Spleen (tissue), 11 donors: ENCODE results near the gene MMP8. TPM values are rescaled to one million over a fixed set of nuclear protein-coding genes. Genes with fewer than 3 reads are reported as not detected.
A peak's percentile ranks its signal among the peaks of the same experiment; 100 is the strongest.

ENCODE experiments used
- DNase-seq: peaks from one replicate; pipeline ENCODE4 v3.0.0-alpha.2; 2020
- H3K27ac ChIP-seq, 8 donors: fragments of 200-600 bp; sonication (generic) in 7 of 8; 1 replicate in 4 of 8; 2 replicates in 4 of 8; pipeline versions ENCODE4 v1.5.0 to v1.8.0; 2016 to 2021; ENCODE audit warnings: inconsistent platforms in 4 of 8, mild to moderate bottlenecking in 4 of 8, moderate library complexity in 1 of 8
- H3K27me3 ChIP-seq, 7 donors: fragments of 200-600 bp; sonication (generic) in 6 of 7; replicated peaks in 1 of 7; 1 replicate in 4 of 7; 2 replicates in 3 of 7; pipeline versions ENCODE4 v1.5.0 to v1.8.0; 2016 to 2021; ENCODE audit warnings: inconsistent platforms in 3 of 7, mild to moderate bottlenecking in 1 of 7
- H3K36me3 ChIP-seq, 6 donors: fragments of 200-600 bp; sonication (generic) in 5 of 6; 1 replicate in 4 of 6; 2 replicates in 2 of 6; pipeline versions ENCODE4 v1.5.0 to v1.8.0; 2016 to 2021; ENCODE audit warnings: inconsistent platforms in 2 of 6
- H3K4me1 ChIP-seq, 6 donors: fragments of 200-600 bp; sonication (generic) in 5 of 6; 1 replicate in 3 of 6; 2 replicates in 3 of 6; pipeline versions ENCODE4 v1.5.0 to v1.8.0; 2016 to 2021; ENCODE audit warnings: inconsistent platforms in 3 of 6
- H3K4me3 ChIP-seq, 8 donors: fragments of 200-600 bp; sonication (generic) in 7 of 8; 1 replicate in 4 of 8; 2 replicates in 4 of 8; pipeline versions ENCODE4 v1.5.0 to v1.8.0; 2016 to 2021; ENCODE audit warnings: inconsistent platforms in 4 of 8, mild to moderate bottlenecking in 4 of 8, moderate library complexity in 2 of 8
- H3K9me3 ChIP-seq, 8 donors: fragments of 200-600 bp; sonication (generic) in 7 of 8; 1 replicate in 4 of 8; 2 replicates in 4 of 8; pipeline versions ENCODE4 v1.5.0 to v1.8.0; 2016 to 2021; ENCODE audit warnings: inconsistent platforms in 4 of 8
- CTCF ChIP-seq, 11 experiments: fragments of 200-600 bp in 7 of 11; fragments of 450-650 bp in 4 of 11; sonication (generic) in 4 of 11; IDR thresholded peaks in 8 of 11; conservative IDR thresholded peaks in 3 of 11; 1 replicate in 7 of 11; 2 replicates in 4 of 11; pipeline versions ENCODE4 v1.4.0 to v1.8.0; 2016 to 2021; ENCODE audit warnings: antibody characterized with exemption in 11 of 11, inconsistent platforms in 4 of 11, mild to moderate bottlenecking in 1 of 11
- POLR2A ChIP-seq, 3 donors: fragments of 450-650 bp; IDR thresholded peaks; one replicate each; pipeline ENCODE4 v1.5.1; 2017; ENCODE audit warnings: antibody characterized with exemption in 3 of 3, mild to moderate bottlenecking in 1 of 3
- POLR2AphosphoS5 ChIP-seq, 3 donors: sonication (generic); formaldehyde crosslinking; IDR thresholded peaks; one replicate each; pipeline ENCODE4 v1.5.1; 2017; ENCODE audit warnings: antibody characterized with exemption in 3 of 3
- WGBS, 5 donors: extraction: QIAGEN DNeasy Blood & Tissue Kit in 3 of 5; methylation state at CpG; one replicate each; pipeline versions ENCODE4 v1.1.5 to v1.1.7; 2013 to 2018; 5-methylcytosine and 5-hydroxymethylcytosine counted together
- intact Hi-C: fragments of 100-400 bp; cut with DNase I; formaldehyde crosslinking; loops from one replicate; pipeline ENCODE4 v1.15.0; 2023; ENCODE audit warnings: low total_unique reads
- polyA plus RNA-seq, 3 donors: library from polyadenylated mRNA; stranded (reverse); fragments of 200-250 nt; gene quantifications; one replicate each; pipeline ENCODE4 v1.2.1, GENCODE V29; 2013
- total RNA-seq, 7 donors: library from RNA; depleted of rRNA in 3 of 7; stranded (reverse); fragments of >200 nt in 3 of 7; fragmentation: NEBNext Ultra II Directional in 4 of 7; extraction: Animal tissue kit (Norgen Biotek cat#: 25700) in 4 of 7; gene quantifications; one replicate each; pipeline versions ENCODE4 v1.1.0 to v1.2.1, GENCODE V29; 2016 to 2021
- donor health status: healthy with polysubstance abuse.
- donor health status: DM: no; HTN: no; CAD: no; lungs with moderate emphysema.
- donor health status: DM: no; HTN: no; CAD: no.
- donor health status: Bipolar disorder and iron deficiency.
- donor health status: healthy.
- donor health status: DM: no; HTN: no; CAD: no.
- donor health status: DM: yes; HTN: yes; CAD: no.

Gene MMP8
- total and polyA plus RNA-seq, 10 donors: 0.87 to 120 (median 16.6) TPM

DNA sequence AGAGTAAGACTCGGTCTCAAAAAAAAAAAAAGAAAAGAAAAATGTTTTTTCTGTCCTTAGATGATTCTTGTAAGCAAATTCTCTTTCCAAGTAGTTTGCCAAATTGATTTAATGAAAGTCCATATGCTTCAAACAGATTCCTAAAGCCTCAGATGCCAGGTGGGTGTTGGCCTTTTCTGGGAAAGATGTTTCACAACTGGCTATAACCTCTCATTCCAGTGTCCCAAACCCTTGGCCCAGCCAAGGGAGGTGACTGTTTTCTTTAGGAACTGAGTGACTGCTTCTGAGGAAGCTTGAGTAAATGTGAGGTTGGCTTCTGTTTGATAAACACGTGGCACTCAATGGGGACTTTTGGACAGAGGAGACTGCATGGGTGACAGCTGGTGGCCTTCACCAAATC, 46.7 kb downstream of the MMP8 start:
- intact Hi-C loops: no loop called here

DNA sequence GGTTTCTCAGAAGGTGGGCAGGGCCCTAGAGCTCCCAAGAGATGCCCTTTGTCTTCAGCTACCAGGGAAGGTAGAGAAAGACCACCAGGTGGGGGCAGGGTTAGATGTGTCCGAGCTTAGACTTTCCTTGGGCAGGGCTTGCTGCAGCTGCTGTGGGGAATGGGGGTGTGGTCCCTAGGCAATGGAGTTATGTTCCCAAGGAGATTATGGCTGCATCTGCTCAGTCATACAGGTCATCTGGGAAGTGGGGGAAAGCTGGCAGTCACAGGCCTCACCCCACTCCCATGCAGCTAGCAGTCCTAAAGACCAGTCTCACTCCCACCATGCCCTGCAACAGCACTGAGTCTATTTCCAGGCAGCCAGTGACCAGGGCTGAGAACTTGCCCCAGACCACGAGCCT, 48.7 kb downstream of the MMP8 start:
- H3K27me3 ChIP-seq: peaks cover 0 to 3% (median 0%) of the 10 kb centered on the region in 7 donors
- DNase-seq: no peak
- no peaks in the 10 kb centered on the region for H3K4me1 ChIP-seq
- no peak for TF ChIP-seq POLR2AphosphoS5 (IDR thresholded peaks at IDR 0.05)
- TF ChIP-seq CTCF (IDR thresholded peaks at IDR 0.05 in 8 of 11, conservative IDR thresholded peaks at IDR 0.05 in 3 of 11): no peak
- TF ChIP-seq POLR2A (IDR thresholded peaks at IDR 0.05): no peak
- no peaks in the 10 kb centered on the region for H3K9me3 ChIP-seq
- H3K4me3 ChIP-seq: no peak overlapping the region
- 59 to 88% (median 72%) methylated on average over 2 of the region's 2 CpGs for WGBS, 5 donors
- no peaks in the 10 kb centered on the region for H3K36me3 ChIP-seq
- intact Hi-C loops: no loop called here
- no peak overlapping the region for H3K27ac ChIP-seq

More for the DNA sequence above, 46.7 kb downstream of the MMP8 start:
- Histone ChIP-seq H3K4me3 (no peak overlapping the region), H3K9me3 (no peaks in the 10 kb centered on the region), H3K27ac (no peak overlapping the region), H3K4me1 (no peaks in the 10 kb centered on the region), H3K27me3 (peaks cover 0 to 3% (median 0%) of the 10 kb centered on the region in 7 donors), H3K36me3 (no peaks in the 10 kb centered on the region)
- no peak for DNase-seq
- TF ChIP-seq POLR2A (IDR thresholded peaks at IDR 0.05) (no peak), CTCF (IDR thresholded peaks at IDR 0.05 in 8 of 11, conservative IDR thresholded peaks at IDR 0.05 in 3 of 11) (no peak), POLR2AphosphoS5 (IDR thresholded peaks at IDR 0.05) (no peak)
- WGBS, 5 donors: 67 to 94% (median 77%) methylated on average over 2 of the region's 2 CpGs

DNA sequence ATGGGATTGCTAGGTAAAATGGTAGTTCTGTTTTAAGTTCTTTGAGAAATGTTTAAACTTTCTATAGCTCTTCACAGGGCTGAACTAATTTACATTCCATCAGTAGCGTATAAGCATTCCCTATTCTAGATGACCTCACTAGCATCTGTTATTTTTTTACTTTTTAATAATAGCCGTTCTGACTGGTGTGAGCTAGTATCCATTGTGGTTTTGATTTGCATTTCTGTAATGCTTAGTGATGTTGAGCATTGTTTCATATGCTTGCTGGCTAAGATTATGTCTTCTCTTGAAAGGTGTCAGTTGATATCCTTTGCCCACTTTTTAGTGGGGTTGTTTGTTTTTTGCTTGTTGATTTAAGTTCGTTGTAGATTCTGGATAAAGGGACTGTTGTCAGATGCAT, 55.1 kb downstream of the MMP8 start:
- Histone ChIP-seq H3K9me3 (no peaks in the 10 kb centered on the region), H3K4me1 (peaks cover 0 to 10% (median 4%) of the 10 kb centered on the region in 6 donors), H3K36me3 (no peaks in the 10 kb centered on the region), H3K27me3 (peaks cover 0 to 3% (median 0%) of the 10 kb centered on the region in 7 donors), H3K27ac (no peak overlapping the region), H3K4me3 (no peak overlapping the region)
- 68 to 84% (median 78%) methylated on average over 3 of the region's 3 CpGs for WGBS, 5 donors
- no peak for TF ChIP-seq CTCF (IDR thresholded peaks at IDR 0.05 in 8 of 11, conservative IDR thresholded peaks at IDR 0.05 in 3 of 11)
- no peak for TF ChIP-seq POLR2AphosphoS5 (IDR thresholded peaks at IDR 0.05)
- no peak for TF ChIP-seq POLR2A (IDR thresholded peaks at IDR 0.05)
- intact Hi-C loops: no loop called here
- no peak for DNase-seq

GRCh38 chr11:102666331-102666957, 58.3 kb downstream of the MMP8 start:
- TF ChIP-seq CTCF (IDR thresholded peaks at IDR 0.05 in 8 of 11, conservative IDR thresholded peaks at IDR 0.05 in 3 of 11) (peak; percentile 30 to 77 (median 69)), POLR2A (IDR thresholded peaks at IDR 0.05) (no peak), POLR2AphosphoS5 (IDR thresholded peaks at IDR 0.05) (no peak)
- H3K36me3 ChIP-seq: no peaks in the 10 kb centered on the region
- intact Hi-C loops: no loop called here
- H3K27ac ChIP-seq: no peak overlapping the region
- no peak overlapping the region for H3K4me3 ChIP-seq
- WGBS, 5 donors: 2 to 9% (median 5%) methylated on average over 4 of the region's 4 CpGs
- peaks cover 0 to 3% (median 0%) of the 10 kb centered on the region in 7 donors for H3K27me3 ChIP-seq
- H3K4me1 ChIP-seq: peaks cover 0 to 10% (median 4%) of the 10 kb centered on the region in 6 donors
- H3K9me3 ChIP-seq: no peaks in the 10 kb centered on the region
- DNase-seq: no peak
